GM19193 (cell line): ENCODE results near the gene AP1G1.

Experiments used
- POLR2A ChIP-seq: IDR thresholded peaks from 4 replicates; pipeline ENCODE4 v1.6.1; 2011; ENCODE audit not compliant: insufficient read depth, insufficient read length; ENCODE audit errors: extremely low read depth

The AP1G1 gene

DNA sequence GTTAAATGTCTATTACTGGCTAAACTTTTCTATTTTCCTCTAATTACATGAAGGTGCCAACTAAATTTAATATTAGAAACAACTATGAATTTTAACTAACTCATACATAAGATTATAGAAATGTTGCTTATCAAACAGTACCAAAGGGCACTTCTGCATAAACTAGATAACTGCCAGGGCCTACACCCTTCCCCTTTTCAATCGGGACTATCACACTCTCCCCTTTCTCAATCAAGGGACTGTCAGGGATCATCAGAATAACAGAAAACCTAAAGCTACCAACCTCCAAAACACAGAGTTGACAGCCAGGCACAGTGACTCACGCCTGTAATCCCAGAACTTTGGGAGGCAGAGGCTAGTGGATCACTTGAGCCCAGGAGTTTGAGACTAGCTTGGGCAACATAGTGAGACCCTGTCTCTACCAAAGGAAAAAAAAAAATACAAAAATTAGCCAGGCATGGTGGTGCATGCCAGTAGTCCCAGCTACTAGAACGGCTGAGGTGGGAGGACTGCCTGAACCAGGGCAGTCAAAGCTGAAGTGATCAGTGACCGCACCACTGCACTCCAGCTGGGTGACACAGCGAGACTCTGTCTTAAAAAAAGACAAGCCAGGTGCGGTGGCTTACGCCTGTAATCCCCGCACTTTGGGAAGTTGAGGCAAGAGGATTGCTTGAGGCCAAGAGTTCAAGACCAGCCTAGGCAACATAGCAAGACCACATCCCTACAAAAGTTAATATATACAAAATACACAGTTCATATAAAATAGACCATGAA lies 80.9 kb downstream of the AP1G1 start:
- no peak for TF ChIP-seq POLR2A

DNA sequence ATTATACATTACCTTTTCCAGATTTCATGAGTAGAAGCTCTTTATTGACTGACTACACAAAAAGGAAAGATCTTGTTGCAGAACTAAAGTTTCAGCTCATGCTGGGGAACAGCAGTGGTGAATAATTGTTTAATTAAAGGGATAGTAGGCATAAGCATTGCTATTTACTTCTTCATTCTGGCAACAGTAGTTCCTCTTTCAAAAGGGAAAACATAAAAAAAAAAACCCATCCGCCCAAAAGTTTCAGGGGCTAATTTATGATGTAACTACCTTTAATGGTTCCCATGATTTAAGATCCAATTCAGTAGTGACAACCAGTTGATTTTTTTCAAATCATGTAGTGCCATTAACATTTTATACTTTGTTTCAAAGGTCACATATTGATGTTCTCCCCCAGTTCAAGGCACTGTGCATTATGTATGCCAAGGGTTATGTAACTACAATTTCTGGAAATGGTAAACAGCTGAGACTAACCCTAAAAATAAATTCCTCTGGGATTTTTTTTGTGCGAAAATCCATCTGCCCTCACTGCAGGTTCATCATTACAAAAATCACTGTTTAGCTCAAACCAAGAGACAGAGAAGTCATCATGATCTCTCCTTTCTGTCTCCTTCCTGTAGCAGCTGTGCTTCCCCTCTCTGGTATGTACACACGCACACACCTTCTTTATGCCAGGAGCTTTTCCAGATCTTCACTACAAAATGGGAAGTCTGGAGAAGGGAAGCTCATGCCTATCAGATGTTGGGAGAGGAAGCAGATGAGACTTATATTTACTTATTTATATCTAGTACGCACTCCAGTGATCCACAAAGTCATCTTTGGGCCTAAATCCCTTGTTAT lies 81.9 kb downstream of the AP1G1 start:
- TF ChIP-seq POLR2A, result no peak

DNA sequence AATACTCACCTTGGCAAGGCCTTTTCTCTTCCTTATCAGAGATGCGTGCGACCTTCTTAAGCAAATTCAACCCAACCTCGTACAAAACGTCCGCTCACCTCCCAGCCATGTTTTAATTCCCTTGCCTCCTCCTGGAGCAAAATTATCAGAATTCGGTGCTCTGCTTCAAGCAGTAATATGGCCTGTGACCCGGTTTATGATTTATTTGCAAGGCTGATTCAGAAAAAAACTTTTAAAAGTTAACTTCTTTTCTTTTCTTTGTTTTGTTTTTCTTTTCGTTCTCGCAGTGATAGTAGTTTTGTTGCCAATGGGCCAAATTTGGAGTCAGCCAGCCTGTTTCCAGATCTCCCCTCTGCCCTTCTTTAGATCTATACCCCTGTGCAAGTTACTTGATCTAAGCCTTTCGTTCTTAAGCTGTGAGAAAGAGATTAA lies 84.3 kb downstream of the AP1G1 start, which contains the start of gene PHLPP2:
TSS of gene PHLPP2 (minus strand) at position 382 of the 432 bp plus-strand sequence. CDS start 9,906 bp downstream, outside the sequence.
- no peak for TF ChIP-seq POLR2A

DNA sequence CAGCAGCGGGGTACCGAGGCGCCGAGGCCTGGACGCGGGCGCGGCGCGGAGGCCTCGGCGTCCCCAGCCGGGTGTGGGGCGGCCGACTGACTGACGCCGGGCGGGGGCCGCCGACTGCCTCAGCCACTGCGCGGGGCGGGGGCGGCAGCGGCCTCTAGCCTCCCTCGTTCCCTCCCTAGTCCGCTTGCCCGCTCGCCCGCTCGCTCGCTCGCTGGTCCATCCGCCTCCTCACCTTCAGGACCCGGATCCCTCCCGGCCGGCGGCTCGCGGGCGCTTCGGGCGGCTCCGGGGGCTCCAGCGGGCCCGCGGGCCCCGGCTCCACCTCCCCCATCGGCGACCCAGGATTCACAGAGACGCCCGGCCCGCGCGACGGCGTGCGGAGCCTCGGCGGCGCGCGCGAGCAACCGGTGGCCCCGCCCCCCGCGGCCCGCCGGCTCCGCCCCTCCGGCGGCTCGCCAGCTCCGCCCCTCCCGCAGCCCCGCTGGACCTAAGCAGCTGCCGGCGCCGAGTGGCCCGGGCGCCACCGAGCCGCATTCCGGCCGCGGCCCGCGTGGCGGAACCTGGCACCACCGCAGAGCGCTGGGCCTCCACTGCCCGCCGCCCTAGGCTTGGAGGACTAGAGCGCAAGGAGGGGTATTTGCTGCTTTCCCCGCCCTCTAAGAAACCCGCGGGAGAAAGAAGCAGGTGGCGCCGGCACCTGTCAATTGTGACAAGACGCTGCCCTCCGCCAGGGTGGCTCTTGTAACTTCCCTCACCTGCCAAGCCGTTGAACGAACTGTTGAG lies 84.9 kb downstream of the AP1G1 start:
- peak; percentile 55 for TF ChIP-seq POLR2A

DNA sequence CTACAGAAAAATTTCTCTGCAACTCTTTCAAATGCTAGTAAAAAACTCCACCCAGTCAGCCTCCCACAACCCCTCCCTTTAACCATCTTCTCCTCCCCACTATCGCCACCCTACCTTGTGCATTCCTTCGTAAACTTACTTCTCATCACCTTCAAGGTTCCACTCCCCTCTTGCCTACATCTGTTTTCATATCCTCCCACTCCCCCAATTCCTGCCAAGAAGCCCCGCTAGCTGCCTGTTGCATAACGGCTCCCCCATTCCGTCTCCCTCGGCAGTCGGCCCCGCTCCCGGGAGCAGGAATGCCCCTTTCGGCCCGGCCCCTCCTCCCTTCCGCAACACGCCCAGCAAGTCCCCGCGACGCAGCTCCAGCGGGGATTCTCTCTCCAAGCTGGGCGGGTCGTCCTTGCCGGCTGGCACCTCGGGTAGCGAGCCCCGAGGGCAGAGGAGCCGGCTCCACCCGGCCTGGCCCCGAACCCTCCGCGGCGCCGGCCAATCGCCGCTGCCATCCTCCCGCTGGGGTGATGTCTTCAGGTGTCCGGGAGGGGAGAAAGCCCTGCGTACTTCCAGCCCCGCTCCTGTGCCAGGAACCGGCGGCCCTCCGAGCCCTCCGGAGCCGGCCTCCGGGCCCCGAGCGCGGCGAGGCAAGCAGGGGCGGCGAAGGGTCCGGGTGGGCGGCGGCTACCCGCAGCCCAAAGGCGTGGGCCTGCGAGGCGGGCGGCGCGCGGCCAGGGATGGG lies 85.7 kb downstream of the AP1G1 start:
- no peak for TF ChIP-seq POLR2A

DNA sequence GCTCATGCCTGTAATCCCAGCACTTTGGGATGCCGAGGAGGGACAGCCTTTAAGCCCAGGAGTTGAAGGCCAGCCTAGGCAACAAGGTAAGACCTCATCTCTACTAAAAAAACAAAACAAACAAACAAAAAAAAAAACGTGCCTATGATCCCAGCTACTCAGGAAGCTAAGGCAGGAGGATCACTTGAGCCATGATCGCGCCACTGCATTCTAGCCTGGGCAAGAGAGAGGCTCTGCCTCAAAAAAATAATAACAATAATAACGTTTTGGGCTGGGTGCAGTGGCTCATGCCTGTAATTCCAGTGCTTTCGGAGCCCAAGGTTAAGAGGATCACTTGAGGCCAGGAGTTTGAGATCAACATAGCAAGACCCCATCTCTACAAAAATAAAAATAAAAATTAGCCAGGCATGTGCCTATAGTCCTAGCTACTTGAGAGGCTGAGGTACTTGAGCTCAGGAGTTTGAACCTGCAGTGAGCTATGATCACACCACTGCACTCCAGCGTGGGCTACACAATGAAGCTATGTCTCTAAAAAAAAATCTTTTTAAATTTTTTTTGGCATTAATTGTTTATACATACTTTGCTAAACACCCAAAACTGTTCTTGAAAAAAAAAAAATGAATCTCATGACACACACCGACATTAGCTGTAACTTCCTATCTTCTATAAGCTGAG lies 87.4 kb downstream of the AP1G1 start:
- TF ChIP-seq POLR2A, result no peak

DNA sequence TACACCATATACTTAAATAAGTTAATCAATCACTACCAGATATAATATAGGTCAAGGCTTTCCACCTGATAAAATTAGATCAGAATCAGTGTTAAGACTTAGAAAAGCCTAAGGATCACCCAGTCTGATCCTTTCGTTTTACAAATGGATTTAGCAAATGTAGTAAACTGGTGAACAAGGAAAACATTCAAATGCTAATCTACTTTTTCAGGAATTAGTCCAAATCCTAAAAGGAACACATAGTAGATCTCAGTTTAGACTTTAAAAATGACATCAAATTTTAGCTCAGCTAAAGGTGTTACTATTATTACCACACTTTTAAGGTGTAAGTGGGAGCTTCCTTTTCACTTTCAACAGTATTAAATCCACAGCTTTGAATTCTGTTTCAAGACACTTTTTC lies 96.1 kb downstream of the AP1G1 start:
- no peak for TF ChIP-seq POLR2A

DNA sequence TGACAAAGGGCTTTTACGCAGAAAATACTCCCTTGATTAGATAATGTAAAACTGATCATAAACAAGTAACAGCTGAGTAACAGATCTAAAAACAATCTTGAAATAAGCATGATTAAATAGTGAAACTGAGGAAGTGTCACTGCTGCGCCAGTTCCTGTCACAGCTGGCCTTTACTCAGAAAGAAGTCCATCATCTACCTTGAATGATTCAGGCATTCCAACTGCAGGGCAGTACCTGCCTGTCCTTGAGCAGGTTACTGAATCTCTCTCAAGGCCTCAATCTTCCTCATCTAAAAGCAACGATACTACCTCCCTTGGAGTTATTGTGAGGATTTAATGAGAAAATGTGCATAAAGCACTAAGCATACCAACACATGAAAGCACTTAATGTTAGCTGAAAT lies 96.8 kb downstream of the AP1G1 start:
- no peak for TF ChIP-seq POLR2A

DNA sequence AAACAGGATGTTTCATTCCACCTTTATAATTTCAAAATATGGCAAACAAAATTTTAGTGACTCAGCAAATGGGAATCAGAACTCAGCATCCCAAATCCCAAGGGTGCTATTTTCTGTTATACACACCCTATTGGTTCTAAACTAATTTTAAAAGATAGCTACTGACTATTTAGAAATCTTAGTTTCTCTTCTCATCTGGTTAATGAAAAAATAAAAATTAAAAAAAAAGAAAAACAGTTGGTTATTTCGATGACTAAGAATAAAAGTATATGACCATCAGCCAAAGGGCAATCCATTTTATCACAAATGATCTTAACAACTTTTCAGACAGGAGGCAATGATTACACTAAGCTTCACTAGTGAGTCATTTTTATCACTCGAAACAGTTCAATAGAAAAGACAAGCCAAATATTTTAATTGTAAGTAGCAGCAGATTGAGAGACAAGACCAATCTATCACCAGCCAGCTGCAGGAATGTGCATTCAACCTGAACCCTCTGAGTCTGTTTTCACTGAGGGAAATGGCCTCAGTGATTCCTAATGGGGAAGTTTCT lies 99.3 kb downstream of the AP1G1 start:
- no peak for TF ChIP-seq POLR2A

DNA sequence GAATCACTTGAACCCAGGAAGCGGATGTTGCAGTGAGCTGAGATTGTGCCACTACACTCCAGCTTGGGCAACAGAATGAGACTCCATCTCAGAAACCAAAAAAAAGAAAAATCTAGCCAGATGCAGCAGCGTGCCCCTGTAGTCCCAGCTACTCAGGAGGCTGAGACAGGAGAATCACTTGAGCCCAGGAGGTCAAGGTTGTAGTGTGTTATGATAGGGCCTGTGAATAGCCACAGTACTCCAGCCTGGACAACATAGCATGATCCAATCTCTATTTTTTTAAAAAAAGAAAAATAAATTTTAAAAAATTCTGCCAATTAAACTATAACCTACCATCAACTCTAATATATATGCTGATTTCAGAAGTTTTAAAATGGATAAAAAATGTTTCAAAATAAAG lies 99.9 kb downstream of the AP1G1 start:
- no peak for TF ChIP-seq POLR2A

DNA sequence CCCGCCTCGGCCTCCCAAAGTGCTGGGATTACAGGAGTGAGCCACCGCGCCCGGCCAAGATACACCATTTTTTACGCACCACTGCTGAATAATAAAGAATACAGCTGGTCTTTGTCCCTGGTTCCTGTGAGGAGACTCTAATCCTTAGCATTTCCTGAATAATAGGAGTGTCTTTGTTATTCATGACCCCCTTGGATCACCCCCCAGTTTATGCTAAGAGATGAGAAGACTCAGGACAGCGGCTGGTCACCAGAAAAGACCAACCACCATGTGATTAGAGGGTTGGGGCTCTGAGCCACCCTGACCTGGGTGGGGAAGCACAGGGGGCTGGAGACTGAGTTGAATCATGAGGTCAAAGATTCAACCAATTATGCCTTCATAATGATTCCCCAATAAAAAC lies 101.4 kb downstream of the AP1G1 start:
- TF ChIP-seq POLR2A, result no peak

DNA sequence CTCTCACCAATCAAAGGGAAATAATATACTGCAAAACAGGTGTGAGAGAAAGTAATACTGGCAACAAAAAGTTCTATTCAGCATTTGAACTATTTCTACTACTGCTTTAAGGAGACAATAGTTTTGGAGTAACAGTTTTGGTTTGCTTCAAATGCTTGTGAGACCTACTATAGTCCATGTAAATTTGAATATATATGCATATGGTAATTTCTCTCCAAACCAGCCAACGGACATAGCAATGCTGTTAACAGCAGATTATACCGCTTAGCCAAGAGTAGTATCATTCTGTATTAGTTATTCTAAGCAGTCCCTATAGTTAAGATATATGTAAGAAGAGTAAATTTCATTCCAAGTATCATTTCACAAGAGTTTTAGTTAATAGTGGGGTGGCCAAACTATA lies 102.6 kb downstream of the AP1G1 start:
- no peak for TF ChIP-seq POLR2A

DNA sequence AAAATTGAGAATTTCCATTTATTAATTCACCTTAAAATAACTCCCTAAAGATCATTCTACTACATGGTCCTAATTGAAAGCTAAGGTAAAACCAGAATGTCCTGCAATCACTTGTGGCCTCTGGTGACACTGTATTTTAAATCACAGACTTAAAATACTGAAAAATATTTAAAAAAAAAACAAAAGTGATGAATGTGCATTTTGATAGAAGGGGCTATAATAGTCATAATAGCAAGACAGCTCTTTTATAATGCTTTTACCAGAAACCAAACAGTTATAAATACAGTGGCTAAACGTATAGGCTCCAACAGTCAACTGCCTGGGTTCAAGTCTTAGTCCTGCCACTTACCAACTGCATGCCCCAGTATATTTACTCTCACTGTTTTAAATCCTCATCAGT lies 105.3 kb downstream of the AP1G1 start:
- TF ChIP-seq POLR2A, result no peak

DNA sequence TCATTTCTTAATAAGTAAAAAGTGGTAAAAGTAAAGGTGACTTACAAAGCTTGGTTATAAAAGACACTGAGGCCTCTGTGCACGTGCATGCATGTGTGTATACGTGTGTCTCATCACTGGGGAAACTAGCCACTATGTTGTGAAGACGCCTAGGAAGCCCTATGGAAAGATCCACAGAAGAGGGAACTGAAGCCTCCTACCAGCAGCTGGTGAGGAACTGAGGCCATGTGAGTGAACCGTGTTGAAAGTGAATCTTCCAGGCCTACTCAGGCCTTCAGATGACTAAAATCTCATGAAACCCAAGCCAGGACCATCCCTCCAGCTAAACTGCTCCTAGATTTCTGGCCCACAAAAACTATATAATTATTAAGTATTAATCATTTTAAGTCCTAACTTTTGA lies 107.8 kb downstream of the AP1G1 start:
- TF ChIP-seq POLR2A, result no peak
